ENCODE results near the gene TMEM132C. TPM values are rescaled to one million over a fixed set of nuclear protein-coding genes. Genes with fewer than 3 reads are reported as not detected.

The TMEM132C gene
- total RNA-seq, 8 experiments from 2014 or later: 0.21 to 21.1 (median 2.3) TPM; not detected in 1

GRCh38 chr12:128445415-128446127 is 178.6 kb downstream of the TMEM132C start:
- ATAC-seq (replicated peaks in 6 of 8): peak in 1 of 8 experiments; percentile 40
- in situ Hi-C loops (cut with MboI; ENCODE audit: low pct_unique_long_range_greater_than_20kb in 2 of 9, low sequenced_read_pairs in 9 of 9, unreplicated experiment in 9 of 9): no loop called here
- Histone ChIP-seq H3K4me3 (no peak overlapping the region), H3K4me1 (replicated peaks in 1 of 2) (no peaks in the 10 kb centered on the region), H3K27ac (no peak overlapping the region)
- WGBS, 10 experiments: 14 to 67% (median 33%) methylated on average over 1 to 9 of the region's 13 CpGs

GRCh38 chr12:128449146-128449894 is 182.3 kb downstream of the TMEM132C start:
- in situ Hi-C loops (cut with MboI; ENCODE audit: low pct_unique_long_range_greater_than_20kb in 2 of 9, low sequenced_read_pairs in 9 of 9, unreplicated experiment in 9 of 9): no loop called here
- WGBS, 10 experiments: 20 to 90% (median 37%) methylated on average over 1 to 7 of the region's 7 CpGs; no CpG with 5 or more reads in 2 of the 10 experiments
- peak in 2 of 8 experiments; percentile 81 to 86 for ATAC-seq (replicated peaks in 6 of 8)

GRCh38 chr12:128450810-128451209 is 183.8 kb downstream of the TMEM132C start:
- WGBS, 10 experiments: 6 to 97% (median 43%) methylated on average over 2 to 3 of the region's 3 CpGs; no CpG with 5 or more reads in 1 of the 10 experiments
- no peak overlapping the region for H3K27ac ChIP-seq
- ATAC-seq (replicated peaks in 6 of 8): no peak

More at GRCh38 chr12:128449146-128449894, 182.3 kb downstream of the TMEM132C start:
- H3K27ac ChIP-seq: no peak overlapping the region
- H3K4me1 ChIP-seq (replicated peaks in 1 of 2): no peaks in the 10 kb centered on the region
- no peak overlapping the region for H3K4me3 ChIP-seq

DNA sequence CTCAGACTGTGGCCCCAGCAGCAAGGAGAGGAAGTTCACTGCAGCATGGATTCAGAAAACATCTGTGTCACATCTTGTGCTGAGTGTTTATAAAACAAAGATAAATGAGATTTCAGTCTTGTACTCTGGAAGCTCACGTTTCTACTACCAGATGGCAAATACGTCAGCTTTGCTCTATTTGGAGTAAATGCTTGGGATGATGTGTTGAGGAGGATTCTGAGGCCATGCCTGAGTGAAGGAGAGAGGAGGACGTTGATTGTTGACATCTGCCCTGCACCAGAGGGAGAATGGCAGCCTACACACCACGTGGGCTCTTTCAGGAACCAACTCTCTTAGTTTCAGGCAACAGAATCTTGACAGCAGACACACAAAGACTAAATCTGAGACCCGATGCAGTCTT is 188.9 kb downstream of the TMEM132C start:
- no peak overlapping the region for H3K4me3 ChIP-seq
- in situ Hi-C loops (cut with MboI; ENCODE audit: low pct_unique_long_range_greater_than_20kb in 2 of 9, low sequenced_read_pairs in 9 of 9, unreplicated experiment in 9 of 9): no loop called here
- no peak overlapping the region for H3K27ac ChIP-seq
- peak in 1 of 8 experiments; percentile 22 for ATAC-seq (replicated peaks in 6 of 8)
- 0 to 83% (median 30%) methylated on average over 1 to 5 of the region's 5 CpGs; no CpG with 5 or more reads in 2 of the 10 experiments for WGBS, 10 experiments
- no peaks in the 10 kb centered on the region for H3K4me1 ChIP-seq (replicated peaks in 1 of 2)

More at GRCh38 chr12:128450810-128451209, 183.8 kb downstream of the TMEM132C start:
- Histone ChIP-seq H3K4me1 (replicated peaks in 1 of 2) (no peaks in the 10 kb centered on the region), H3K4me3 (no peak overlapping the region)
- in situ Hi-C loops (cut with MboI; ENCODE audit: low pct_unique_long_range_greater_than_20kb in 2 of 9, low sequenced_read_pairs in 9 of 9, unreplicated experiment in 9 of 9): no loop called here

DNA sequence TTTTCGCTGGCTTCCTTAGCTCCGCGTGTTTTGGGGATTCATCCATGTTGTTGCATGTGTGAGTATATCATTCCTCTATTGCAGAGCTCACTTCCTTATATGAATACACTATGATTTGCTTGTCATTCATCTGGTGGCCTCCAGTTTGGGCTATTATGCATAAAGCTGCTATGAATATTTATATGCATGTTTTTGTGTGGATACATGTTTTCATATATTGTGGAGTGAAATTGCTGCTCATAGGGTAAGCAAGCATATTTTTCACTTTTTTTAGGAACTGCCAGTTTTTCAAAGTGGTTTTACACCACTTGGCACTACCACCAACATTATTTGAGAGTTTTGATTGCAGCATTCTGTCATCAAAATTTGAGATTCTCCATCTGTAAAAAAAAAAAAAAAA is 190.0 kb downstream of the TMEM132C start:
- H3K4me1 ChIP-seq (replicated peaks in 1 of 2): no peaks in the 10 kb centered on the region
- 0 to 100% (median 60%) methylated on average over 1 to 3 of the region's 3 CpGs; no CpG with 5 or more reads in 3 of the 10 experiments for WGBS, 10 experiments
- no peak overlapping the region for H3K4me3 ChIP-seq
- ATAC-seq (replicated peaks in 6 of 8): no peak
- in situ Hi-C loops (cut with MboI; ENCODE audit: low pct_unique_long_range_greater_than_20kb in 2 of 9, low sequenced_read_pairs in 9 of 9, unreplicated experiment in 9 of 9): no loop called here
- no peak overlapping the region for H3K27ac ChIP-seq

GRCh38 chr12:128458301-128458974 is 191.5 kb downstream of the TMEM132C start:
- H3K27ac ChIP-seq: no peak overlapping the region
- in situ Hi-C loops (cut with MboI; ENCODE audit: low pct_unique_long_range_greater_than_20kb in 2 of 9, low sequenced_read_pairs in 9 of 9, unreplicated experiment in 9 of 9): no loop called here
- H3K4me1 ChIP-seq (replicated peaks in 1 of 2): no peaks in the 10 kb centered on the region
- 2 to 100% (median 28%) methylated on average over 1 to 7 of the region's 8 CpGs; no CpG with 5 or more reads in 1 of the 10 experiments for WGBS, 10 experiments
- no peak for ATAC-seq (replicated peaks in 6 of 8)
- no peak overlapping the region for H3K4me3 ChIP-seq

- ATAC-seq (replicated peaks in 6 of 8): peak in 1 of 8 experiments; percentile 18
- H3K27ac ChIP-seq: no peak overlapping the region
- 0 to 100% (median 52%) methylated on average over 1 of the region's 1 CpG; no CpG with 5 or more reads in 6 of the 10 experiments for WGBS, 10 experiments
- no peaks in the 10 kb centered on the region for H3K4me1 ChIP-seq (replicated peaks in 1 of 2)
- H3K4me3 ChIP-seq: no peak overlapping the region
- in situ Hi-C loops (cut with MboI; ENCODE audit: low pct_unique_long_range_greater_than_20kb in 2 of 9, low sequenced_read_pairs in 9 of 9, unreplicated experiment in 9 of 9): no loop called here
Measured at GRCh38 chr12:128459067-128459466, 192.1 kb downstream of the TMEM132C start.

DNA sequence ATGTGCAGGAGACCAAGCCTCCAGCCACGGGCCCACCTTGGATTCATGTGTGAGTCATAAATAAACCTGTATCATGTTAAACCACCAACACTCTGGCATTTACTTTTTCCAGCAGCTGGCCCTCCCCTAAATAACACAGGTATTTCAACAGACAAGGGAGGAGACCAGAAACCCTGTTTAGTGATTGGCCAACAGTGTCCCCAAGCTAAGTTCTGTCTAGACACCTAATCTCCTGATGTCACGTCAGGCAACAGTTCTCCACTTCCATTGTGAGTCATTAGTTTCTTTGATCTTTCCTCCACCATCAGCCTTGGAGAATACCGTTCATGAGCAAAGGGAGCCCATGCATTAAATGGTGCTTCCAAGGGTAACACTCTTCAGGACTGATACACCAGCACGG is 196.9 kb downstream of the TMEM132C start:
- no peak for ATAC-seq (replicated peaks in 6 of 8)
- in situ Hi-C loops (cut with MboI; ENCODE audit: low pct_unique_long_range_greater_than_20kb in 2 of 9, low sequenced_read_pairs in 9 of 9, unreplicated experiment in 9 of 9): no loop called here
- Histone ChIP-seq H3K4me1 (replicated peaks in 1 of 2) (no peaks in the 10 kb centered on the region), H3K27ac (no peak overlapping the region), H3K4me3 (no peak overlapping the region)
- WGBS, 10 experiments: 0 to 80% (median 50%) methylated on average over 1 to 3 of the region's 4 CpGs; no CpG with 5 or more reads in 5 of the 10 experiments

DNA sequence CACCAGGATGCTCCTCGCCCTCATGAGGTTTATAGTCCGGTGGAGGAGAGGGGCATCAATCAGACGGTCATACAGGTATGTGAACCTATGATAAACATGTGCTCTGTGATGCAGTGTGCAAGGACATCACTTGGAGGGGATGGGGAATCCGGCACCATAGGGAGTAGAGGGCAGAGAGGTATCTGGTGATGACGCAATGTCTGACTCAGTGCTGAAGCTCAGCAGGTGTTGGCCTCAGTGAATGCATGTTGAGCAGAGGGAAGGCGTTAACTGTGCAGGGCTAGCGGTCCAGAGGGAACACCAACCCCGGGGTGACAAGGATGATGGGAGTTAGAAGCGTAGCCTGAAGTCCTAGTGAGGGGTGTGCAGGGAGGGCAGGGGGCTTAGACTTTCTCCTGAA is 200.9 kb downstream of the TMEM132C start:
- Histone ChIP-seq H3K27ac (no peak overlapping the region), H3K4me3 (no peak overlapping the region), H3K4me1 (replicated peaks in 1 of 2) (no peaks in the 10 kb centered on the region)
- ATAC-seq (replicated peaks in 6 of 8): peak in 1 of 8 experiments; percentile 21
- WGBS, 10 experiments: 8 to 100% (median 41%) methylated on average over 2 to 7 of the region's 9 CpGs; no CpG with 5 or more reads in 2 of the 10 experiments
- in situ Hi-C loops (cut with MboI; ENCODE audit: low pct_unique_long_range_greater_than_20kb in 2 of 9, low sequenced_read_pairs in 9 of 9, unreplicated experiment in 9 of 9): no loop called here

GRCh38 chr12:128468926-128469325 is 202.0 kb downstream of the TMEM132C start:
- no peaks in the 10 kb centered on the region for H3K4me1 ChIP-seq (replicated peaks in 1 of 2)
- WGBS, 10 experiments: 18 to 86% (median 66%) methylated on average over 1 to 4 of the region's 4 CpGs; no CpG with 5 or more reads in 1 of the 10 experiments
- no peak for ATAC-seq (replicated peaks in 6 of 8)
- H3K27ac ChIP-seq: no peak overlapping the region
- H3K4me3 ChIP-seq: no peak overlapping the region
- in situ Hi-C loops (cut with MboI; ENCODE audit: low pct_unique_long_range_greater_than_20kb in 2 of 9, low sequenced_read_pairs in 9 of 9, unreplicated experiment in 9 of 9): no loop called here

DNA sequence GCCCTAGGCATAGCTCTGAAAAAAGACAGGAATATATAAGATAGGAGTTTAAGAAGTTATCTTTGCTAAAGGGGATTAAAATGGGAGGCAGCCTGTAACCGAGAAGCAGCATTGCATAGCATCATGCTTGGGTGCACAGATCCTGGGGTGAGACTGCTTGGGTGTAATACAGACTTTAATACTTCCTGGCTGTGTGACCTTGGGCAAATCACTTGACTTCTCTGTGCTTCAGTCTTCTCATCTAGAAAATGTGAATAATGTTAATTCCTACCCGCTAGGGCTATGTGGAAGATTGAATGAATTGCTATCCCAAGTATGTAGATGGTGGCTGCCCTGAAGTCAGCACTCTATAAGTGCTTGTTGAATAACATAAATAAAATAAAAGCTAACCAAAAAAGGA is 204.5 kb downstream of the TMEM132C start:
- Histone ChIP-seq H3K4me1 (replicated peaks in 1 of 2) (no peaks in the 10 kb centered on the region), H3K4me3 (no peak overlapping the region), H3K27ac (no peak overlapping the region)
- WGBS, 10 experiments: 0 to 89% (median 50%) methylated on average over 1 to 2 of the region's 2 CpGs; no CpG with 5 or more reads in 3 of the 10 experiments
- in situ Hi-C loops (cut with MboI; ENCODE audit: low pct_unique_long_range_greater_than_20kb in 2 of 9, low sequenced_read_pairs in 9 of 9, unreplicated experiment in 9 of 9): no loop called here
- no peak for ATAC-seq (replicated peaks in 6 of 8)

DNA sequence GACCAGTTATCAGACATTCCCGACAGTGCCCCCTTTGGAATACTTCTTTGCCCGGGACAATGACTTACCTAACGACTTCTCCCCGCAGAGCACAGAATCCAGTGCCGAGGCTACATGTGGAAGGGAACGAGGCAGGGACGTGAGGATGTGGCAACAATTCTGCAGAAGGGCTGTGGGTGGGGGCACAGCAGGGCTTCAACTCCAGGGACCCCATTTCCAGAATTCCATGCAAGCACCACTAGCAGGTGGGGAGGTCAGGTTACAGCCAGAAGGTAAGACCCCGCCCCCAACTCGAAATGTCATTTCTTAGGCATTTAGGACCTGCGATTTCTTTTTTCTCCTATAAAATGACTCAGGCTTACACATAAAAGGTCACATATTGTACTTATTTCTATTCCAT is 207.9 kb downstream of the TMEM132C start:
- Histone ChIP-seq H3K27ac (no peak overlapping the region), H3K4me3 (no peak overlapping the region), H3K4me1 (replicated peaks in 1 of 2) (no peaks in the 10 kb centered on the region)
- no peak for ATAC-seq (replicated peaks in 6 of 8)
- in situ Hi-C loops (cut with MboI; ENCODE audit: low pct_unique_long_range_greater_than_20kb in 2 of 9, low sequenced_read_pairs in 9 of 9, unreplicated experiment in 9 of 9): no loop called here
- WGBS, 10 experiments: 22 to 93% (median 69%) methylated on average over 2 to 9 of the region's 10 CpGs; no CpG with 5 or more reads in 1 of the 10 experiments

GRCh38 chr12:128476266-128476665 is 209.3 kb downstream of the TMEM132C start:
- H3K27ac ChIP-seq: no peak overlapping the region

More at GRCh38 chr12:128476266-128476665, 209.3 kb downstream of the TMEM132C start:
- ATAC-seq (replicated peaks in 6 of 8): peak in 1 of 8 experiments; percentile 92
- no peak overlapping the region for H3K4me3 ChIP-seq
- in situ Hi-C loops (cut with MboI; ENCODE audit: low pct_unique_long_range_greater_than_20kb in 2 of 9, low sequenced_read_pairs in 9 of 9, unreplicated experiment in 9 of 9): no loop called here
- H3K4me1 ChIP-seq (replicated peaks in 1 of 2): no peaks in the 10 kb centered on the region
- 0 to 67% (median 19%) methylated on average over 2 to 7 of the region's 7 CpGs; no CpG with 5 or more reads in 2 of the 10 experiments for WGBS, 10 experiments
